ENCODE data around the gene DYNLRB2.
A peak's percentile ranks its signal among the peaks of the same experiment; 100 is the strongest.

The DYNLRB2 gene

DNA sequence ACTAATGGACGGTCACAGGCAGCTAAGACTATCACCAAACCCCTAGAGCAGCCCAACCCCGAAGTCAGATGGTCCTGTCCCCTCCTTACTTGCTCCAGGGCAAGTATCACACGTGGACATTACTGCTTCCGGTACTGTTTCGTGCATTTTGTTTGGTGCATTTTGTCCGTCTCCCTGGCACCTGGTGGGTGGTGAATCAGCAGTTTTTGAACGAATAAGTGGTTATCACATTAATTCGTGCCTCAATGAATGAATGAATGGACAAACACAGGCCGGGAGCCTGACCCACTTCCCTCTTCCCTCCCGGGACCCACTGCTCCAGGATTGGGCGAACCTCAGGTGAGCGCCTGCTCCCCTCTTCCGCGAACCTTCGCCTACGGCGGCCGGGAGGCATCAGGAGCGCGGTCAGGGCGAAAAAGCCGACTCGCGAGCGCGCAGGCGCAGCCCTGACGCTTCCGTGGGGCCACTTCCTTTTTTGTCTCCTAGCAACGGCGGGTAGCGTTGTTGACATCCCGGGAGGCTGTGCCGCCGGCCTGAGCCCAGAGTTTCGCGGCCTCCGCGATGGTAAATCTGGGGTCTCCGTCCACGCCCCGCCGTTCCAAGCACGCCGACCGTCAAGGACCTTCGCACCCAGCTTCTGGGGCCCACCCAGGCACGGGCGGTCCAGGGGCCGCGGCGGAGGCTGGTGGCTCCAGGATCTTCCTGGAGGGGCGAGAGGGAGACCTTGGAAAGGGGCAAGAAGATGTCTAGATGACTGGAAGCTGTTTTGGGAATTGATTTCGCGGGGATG lies at the start of gene DYNLRB2:
DYNLRB2 (plus strand) TSS at position 478 of the 790 bp plus-strand sequence; CDS start at position 562, 84 bp downstream.
- Histone ChIP-seq H3K9me3 (ENCODE audit: control insufficient read depth, low read length) (no peaks in the 10 kb centered on the region), H3K4me3 (ENCODE audit: low read length) (peak within 1 kb of the TSS; percentile 85), H3K9ac (ENCODE audit: low read length) (peak within 1 kb of the TSS; percentile 69), H3K4me1 (ENCODE audit: control insufficient read depth, insufficient read depth, low read length) (peaks cover 8% of the 10 kb centered on the region), H3K27me3 (replicated peaks; ENCODE audit: control insufficient read depth, insufficient read depth, low read length) (no peaks in the 10 kb centered on the region), H3K36me3 (ENCODE audit: control insufficient read depth, insufficient read depth, low read length, severe bottlenecking) (no peaks in the 10 kb centered on the region)
- peak; percentile 95 for DNase-seq (ENCODE audit: low read depth)

DNA sequence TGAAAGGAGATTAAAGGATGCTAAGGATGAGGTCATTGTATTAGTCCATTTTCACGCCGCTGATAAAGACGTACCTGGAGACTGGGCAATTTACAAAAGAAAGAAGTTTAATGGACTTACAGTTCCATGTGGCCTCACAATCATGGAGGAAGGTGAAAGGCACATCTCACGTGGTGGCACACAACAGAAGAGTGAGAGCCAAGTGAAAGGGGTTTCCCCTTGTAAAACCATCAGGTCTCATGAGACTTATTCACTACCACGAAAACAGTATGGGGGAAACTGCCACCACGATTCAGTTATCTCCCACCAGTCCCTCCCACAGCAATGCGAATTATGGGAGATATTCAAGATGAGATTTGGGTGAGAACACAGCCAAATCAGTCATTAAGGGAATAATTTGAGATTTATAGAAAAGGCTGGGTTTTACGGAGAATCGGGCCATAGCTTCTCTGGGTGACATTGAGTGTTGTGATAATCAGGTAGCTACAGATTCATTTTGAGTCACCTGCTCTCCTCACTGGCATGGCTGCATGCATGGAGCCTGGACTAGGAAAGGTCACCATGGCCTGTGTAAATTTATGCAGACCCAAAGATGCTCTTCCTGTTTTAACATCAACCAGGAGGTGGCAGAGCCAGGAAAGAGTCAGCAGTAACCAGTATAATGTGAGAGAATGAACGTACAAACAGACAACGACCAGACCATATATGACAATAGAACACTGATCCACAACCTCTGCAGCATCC lies 40.5 kb upstream of the DYNLRB2 start:
- Histone ChIP-seq H3K4me3 (ENCODE audit: low read length) (no peak overlapping the region), H3K27me3 (replicated peaks; ENCODE audit: control insufficient read depth, insufficient read depth, low read length) (no peaks in the 10 kb centered on the region), H3K4me1 (ENCODE audit: control insufficient read depth, insufficient read depth, low read length) (peaks cover 5% of the 10 kb centered on the region), H3K9ac (ENCODE audit: low read length) (no peak overlapping the region), H3K9me3 (ENCODE audit: control insufficient read depth, low read length) (no peaks in the 10 kb centered on the region), H3K36me3 (ENCODE audit: control insufficient read depth, insufficient read depth, low read length, severe bottlenecking) (no peaks in the 10 kb centered on the region)
- peak; percentile 1 for DNase-seq (ENCODE audit: low read depth)

DNA sequence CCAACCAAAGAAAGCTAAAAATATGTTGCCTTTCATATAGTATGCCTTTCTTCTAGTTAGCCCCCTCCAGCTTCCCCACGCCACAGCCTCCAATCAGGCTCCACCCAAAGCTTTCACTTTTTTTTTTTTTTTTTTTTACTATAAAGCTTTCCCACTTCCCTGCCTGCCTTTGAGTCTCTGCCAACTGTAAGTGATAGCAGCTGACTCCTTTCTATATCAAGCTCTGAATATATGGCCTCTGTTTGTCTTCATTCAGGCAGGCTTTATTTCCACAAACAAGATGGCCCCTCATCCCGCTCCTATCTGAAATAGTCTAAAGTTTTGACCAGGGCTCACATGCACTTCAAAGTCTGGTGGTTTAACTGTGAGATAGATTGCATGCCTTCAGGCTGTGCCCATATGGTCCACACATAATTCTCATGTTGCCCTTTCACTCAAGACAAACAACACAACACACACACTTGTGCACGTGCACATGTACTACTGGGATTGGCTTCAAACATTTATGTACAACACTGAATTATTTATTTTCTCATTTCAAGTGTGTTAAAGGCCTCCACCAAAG lies 39.8 kb upstream of the DYNLRB2 start:
- Histone ChIP-seq H3K4me1 (ENCODE audit: control insufficient read depth, insufficient read depth, low read length) (peaks cover 5% of the 10 kb centered on the region), H3K36me3 (ENCODE audit: control insufficient read depth, insufficient read depth, low read length, severe bottlenecking) (no peaks in the 10 kb centered on the region), H3K4me3 (ENCODE audit: low read length) (no peak overlapping the region), H3K9ac (ENCODE audit: low read length) (no peak overlapping the region), H3K27me3 (replicated peaks; ENCODE audit: control insufficient read depth, insufficient read depth, low read length) (no peaks in the 10 kb centered on the region), H3K9me3 (ENCODE audit: control insufficient read depth, low read length) (no peaks in the 10 kb centered on the region)
- no peak for DNase-seq (ENCODE audit: low read depth)

DNA sequence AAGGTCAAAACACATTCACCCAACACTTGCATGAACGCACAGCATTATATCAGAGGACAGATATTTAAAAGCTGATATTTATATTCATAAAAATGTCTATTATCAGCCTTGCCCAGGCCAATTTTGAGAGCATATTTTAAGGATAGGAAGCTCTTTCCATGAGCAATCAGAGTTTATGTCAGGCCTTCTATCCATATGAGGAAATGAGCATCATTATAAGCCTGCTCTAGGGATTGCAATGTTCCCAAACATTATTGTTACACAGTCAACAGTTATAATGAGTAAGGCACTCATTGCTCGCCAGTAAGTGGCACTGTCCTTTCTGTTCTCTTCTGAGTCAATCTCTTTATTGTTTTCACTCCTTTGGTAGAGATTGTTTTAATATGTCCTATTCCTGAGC lies 37.7 kb upstream of the DYNLRB2 start:
- H3K9ac ChIP-seq (ENCODE audit: low read length), result no peak overlapping the region
- no peaks in the 10 kb centered on the region for H3K36me3 ChIP-seq (ENCODE audit: control insufficient read depth, insufficient read depth, low read length, severe bottlenecking)
- no peaks in the 10 kb centered on the region for H3K27me3 ChIP-seq (replicated peaks; ENCODE audit: control insufficient read depth, insufficient read depth, low read length)
- H3K4me3 ChIP-seq (ENCODE audit: low read length), result no peak overlapping the region
- no peaks in the 10 kb centered on the region for H3K9me3 ChIP-seq (ENCODE audit: control insufficient read depth, low read length)
- DNase-seq (ENCODE audit: low read depth), result no peak
- H3K4me1 ChIP-seq (ENCODE audit: control insufficient read depth, insufficient read depth, low read length), result peaks cover 20% of the 10 kb centered on the region

DNA sequence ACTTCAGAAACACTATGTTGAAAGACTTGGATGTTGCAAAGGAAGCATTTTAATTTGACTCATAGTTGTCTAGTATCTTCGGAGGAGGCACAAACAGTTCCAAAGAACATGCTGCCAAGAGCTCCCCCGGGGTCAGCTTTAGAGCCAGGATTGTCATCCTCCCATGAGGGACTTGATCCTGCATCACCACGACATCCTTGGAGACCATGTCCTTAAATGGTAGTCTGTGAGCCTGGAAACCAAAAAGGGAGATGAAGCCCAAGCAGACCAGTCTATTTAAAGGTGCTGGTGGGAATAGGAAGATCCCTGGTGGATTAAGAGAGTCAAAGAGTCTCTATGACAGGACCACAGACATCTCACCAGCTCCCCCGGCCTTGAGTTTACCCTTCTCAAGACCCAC lies 33.3 kb upstream of the DYNLRB2 start:
- Histone ChIP-seq H3K4me3 (ENCODE audit: low read length) (no peak overlapping the region), H3K27me3 (replicated peaks; ENCODE audit: control insufficient read depth, insufficient read depth, low read length) (no peaks in the 10 kb centered on the region), H3K9ac (ENCODE audit: low read length) (no peak overlapping the region), H3K36me3 (ENCODE audit: control insufficient read depth, insufficient read depth, low read length, severe bottlenecking) (no peaks in the 10 kb centered on the region), H3K4me1 (ENCODE audit: control insufficient read depth, insufficient read depth, low read length) (peaks cover 20% of the 10 kb centered on the region), H3K9me3 (ENCODE audit: control insufficient read depth, low read length) (no peaks in the 10 kb centered on the region)
- DNase-seq (ENCODE audit: low read depth), result no peak

DNA sequence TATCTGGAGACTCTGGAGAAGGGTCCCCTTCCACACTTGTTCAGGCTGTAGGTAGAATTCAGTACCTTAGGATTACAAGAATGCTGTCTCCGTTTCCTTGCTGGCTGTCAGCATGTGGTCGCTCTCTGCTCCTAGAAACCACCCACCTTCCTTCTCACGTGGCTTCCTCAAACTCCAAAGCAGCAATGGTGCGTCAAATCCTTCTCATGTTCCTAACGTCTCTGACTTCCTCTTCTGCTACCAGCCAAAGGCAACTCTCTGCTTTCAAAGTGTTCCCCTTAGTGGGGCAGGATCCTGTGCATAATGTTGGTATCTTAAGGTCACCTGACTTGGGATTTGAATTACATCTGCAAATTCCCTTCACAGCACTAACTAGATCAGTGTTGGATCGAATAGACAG lies 30.9 kb upstream of the DYNLRB2 start:
- Histone ChIP-seq H3K4me3 (ENCODE audit: low read length) (no peak overlapping the region), H3K27me3 (replicated peaks; ENCODE audit: control insufficient read depth, insufficient read depth, low read length) (peaks cover 5% of the 10 kb centered on the region), H3K9ac (ENCODE audit: low read length) (no peak overlapping the region), H3K36me3 (ENCODE audit: control insufficient read depth, insufficient read depth, low read length, severe bottlenecking) (no peaks in the 10 kb centered on the region), H3K9me3 (ENCODE audit: control insufficient read depth, low read length) (no peaks in the 10 kb centered on the region), H3K4me1 (ENCODE audit: control insufficient read depth, insufficient read depth, low read length) (peaks cover 25% of the 10 kb centered on the region)
- no peak for DNase-seq (ENCODE audit: low read depth)

DNA sequence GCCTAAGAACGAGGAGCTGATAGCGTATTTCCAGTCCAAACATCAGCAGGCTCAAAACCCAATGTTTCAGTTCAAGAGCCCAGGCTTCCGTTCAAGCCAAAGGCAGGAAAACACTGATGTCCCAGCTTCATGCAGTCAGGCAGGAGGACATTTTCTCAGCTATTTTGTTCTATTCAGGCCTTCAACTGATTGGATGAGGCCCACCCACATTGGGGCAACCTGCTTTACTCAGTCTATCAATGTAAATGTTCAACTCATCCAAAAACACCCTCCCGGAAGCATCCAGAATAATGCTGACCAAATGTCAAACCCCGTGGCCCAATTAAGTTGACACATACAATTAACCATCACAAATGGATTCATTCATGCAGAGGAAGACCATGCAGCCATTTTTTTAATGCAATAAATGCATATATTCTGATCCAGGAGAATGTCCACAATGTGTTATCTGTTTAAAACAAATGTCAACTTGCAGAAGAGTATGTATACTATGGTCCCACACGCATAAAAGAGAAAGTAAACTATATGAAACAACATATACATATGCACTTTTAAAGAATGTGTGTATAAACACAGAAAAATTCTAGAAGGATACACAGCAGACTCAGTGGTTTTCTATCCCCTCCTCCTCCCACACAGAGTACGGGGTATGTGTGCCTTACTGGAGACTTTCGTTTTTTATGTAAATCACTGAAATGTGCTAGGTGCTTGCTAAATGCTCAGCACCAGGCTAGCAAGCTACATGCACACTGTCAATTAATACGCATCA lies 28.8 kb upstream of the DYNLRB2 start:
- no peak overlapping the region for H3K9ac ChIP-seq (ENCODE audit: low read length)
- no peaks in the 10 kb centered on the region for H3K36me3 ChIP-seq (ENCODE audit: control insufficient read depth, insufficient read depth, low read length, severe bottlenecking)
- peaks cover 5% of the 10 kb centered on the region for H3K27me3 ChIP-seq (replicated peaks; ENCODE audit: control insufficient read depth, insufficient read depth, low read length)
- no peaks in the 10 kb centered on the region for H3K9me3 ChIP-seq (ENCODE audit: control insufficient read depth, low read length)
- H3K4me1 ChIP-seq (ENCODE audit: control insufficient read depth, insufficient read depth, low read length), result peaks cover 19% of the 10 kb centered on the region
- no peak for DNase-seq (ENCODE audit: low read depth)
- no peak overlapping the region for H3K4me3 ChIP-seq (ENCODE audit: low read length)

DNA sequence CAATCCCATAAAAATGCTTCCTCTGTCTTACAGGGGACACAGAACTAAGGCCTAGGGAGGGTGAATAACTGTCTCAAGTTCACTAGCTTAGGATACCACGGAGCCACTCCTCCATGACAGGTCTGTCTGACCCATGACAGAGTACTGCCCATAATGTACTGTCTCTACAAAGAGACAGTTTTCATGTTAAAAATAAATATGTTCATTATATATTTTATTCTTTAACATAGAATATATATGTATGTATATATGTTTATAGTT lies 28.3 kb upstream of the DYNLRB2 start:
- Histone ChIP-seq H3K9ac (ENCODE audit: low read length) (no peak overlapping the region), H3K9me3 (ENCODE audit: control insufficient read depth, low read length) (no peaks in the 10 kb centered on the region), H3K4me3 (ENCODE audit: low read length) (no peak overlapping the region), H3K4me1 (ENCODE audit: control insufficient read depth, insufficient read depth, low read length) (peaks cover 14% of the 10 kb centered on the region), H3K27me3 (replicated peaks; ENCODE audit: control insufficient read depth, insufficient read depth, low read length) (peaks cover 5% of the 10 kb centered on the region), H3K36me3 (ENCODE audit: control insufficient read depth, insufficient read depth, low read length, severe bottlenecking) (no peaks in the 10 kb centered on the region)
- no peak for DNase-seq (ENCODE audit: low read depth)

DNA sequence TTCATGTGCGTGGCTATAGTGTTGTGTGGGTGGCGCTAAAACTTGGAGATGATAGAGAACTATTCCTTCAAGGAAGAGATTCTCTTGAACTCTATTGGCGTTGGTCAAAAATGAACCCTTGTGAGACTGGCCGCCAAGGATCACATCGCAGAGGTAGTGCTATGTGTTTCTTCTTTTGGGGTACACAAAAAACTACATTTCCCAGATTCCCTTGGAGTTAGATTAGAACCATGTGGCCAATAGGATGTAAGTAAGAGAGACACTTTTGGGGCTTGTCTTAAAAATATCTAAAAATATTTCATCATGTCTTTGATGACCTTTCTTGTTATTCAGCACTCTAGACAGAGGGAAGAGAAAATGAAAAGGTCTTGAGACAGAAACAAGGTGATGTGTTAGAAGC lies 25.4 kb upstream of the DYNLRB2 start:
- H3K27me3 ChIP-seq (replicated peaks; ENCODE audit: control insufficient read depth, insufficient read depth, low read length), result peaks cover 5% of the 10 kb centered on the region
- H3K36me3 ChIP-seq (ENCODE audit: control insufficient read depth, insufficient read depth, low read length, severe bottlenecking), result no peaks in the 10 kb centered on the region
- no peak for DNase-seq (ENCODE audit: low read depth)

DNA sequence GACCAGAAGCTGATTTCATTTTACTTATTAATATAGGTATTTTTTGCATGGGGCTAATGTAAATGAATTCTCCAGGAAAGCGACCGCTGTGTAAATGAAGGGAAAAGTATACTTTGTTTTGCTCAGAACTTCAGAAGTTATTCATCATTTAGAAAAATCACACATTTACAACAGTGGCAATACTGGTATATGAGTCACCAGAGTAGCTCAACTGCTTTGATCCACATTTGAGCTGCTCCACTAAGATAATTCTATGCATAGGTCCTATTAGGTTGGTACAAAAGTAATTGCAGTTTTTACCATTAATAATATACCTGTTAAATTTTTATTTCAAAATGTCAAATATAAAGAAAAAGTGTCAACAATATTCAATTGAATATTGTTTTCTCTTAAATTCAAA lies 22.9 kb upstream of the DYNLRB2 start:
- Histone ChIP-seq H3K9me3 (ENCODE audit: control insufficient read depth, low read length) (no peaks in the 10 kb centered on the region), H3K4me3 (ENCODE audit: low read length) (no peak overlapping the region), H3K4me1 (ENCODE audit: control insufficient read depth, insufficient read depth, low read length) (peaks cover 17% of the 10 kb centered on the region), H3K27me3 (replicated peaks; ENCODE audit: control insufficient read depth, insufficient read depth, low read length) (peaks cover 5% of the 10 kb centered on the region), H3K9ac (ENCODE audit: low read length) (no peak overlapping the region), H3K36me3 (ENCODE audit: control insufficient read depth, insufficient read depth, low read length, severe bottlenecking) (no peaks in the 10 kb centered on the region)
- DNase-seq (ENCODE audit: low read depth), result no peak

More for the DNA sequence above, 25.4 kb upstream of the DYNLRB2 start:
- no peak overlapping the region for H3K9ac ChIP-seq (ENCODE audit: low read length)
- H3K4me1 ChIP-seq (ENCODE audit: control insufficient read depth, insufficient read depth, low read length), result peaks cover 10% of the 10 kb centered on the region
- H3K9me3 ChIP-seq (ENCODE audit: control insufficient read depth, low read length), result no peaks in the 10 kb centered on the region
- no peak overlapping the region for H3K4me3 ChIP-seq (ENCODE audit: low read length)

DNA sequence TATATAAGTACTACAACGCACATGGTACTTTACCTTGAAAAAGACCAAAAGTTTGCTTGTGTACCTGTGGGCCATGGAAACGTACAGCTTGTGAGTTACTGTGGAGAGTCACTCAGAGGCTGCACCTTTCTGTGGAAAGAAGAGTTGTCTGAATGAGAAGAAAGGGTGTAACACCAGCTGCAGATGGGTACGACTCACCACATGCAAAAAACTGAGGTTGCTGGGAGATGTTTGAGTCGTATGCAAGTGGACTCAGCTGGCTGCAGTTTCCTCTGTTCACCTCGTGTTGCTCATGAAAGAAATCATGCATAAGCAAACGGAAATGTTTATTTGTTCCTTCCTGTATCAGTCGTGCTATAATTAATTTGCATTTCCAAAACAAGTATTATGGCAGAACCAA lies 22.4 kb upstream of the DYNLRB2 start:
- H3K4me3 ChIP-seq (ENCODE audit: low read length), result no peak overlapping the region
- no peak overlapping the region for H3K9ac ChIP-seq (ENCODE audit: low read length)
- peaks cover 17% of the 10 kb centered on the region for H3K4me1 ChIP-seq (ENCODE audit: control insufficient read depth, insufficient read depth, low read length)
- H3K9me3 ChIP-seq (ENCODE audit: control insufficient read depth, low read length), result no peaks in the 10 kb centered on the region
- no peaks in the 10 kb centered on the region for H3K36me3 ChIP-seq (ENCODE audit: control insufficient read depth, insufficient read depth, low read length, severe bottlenecking)
- DNase-seq (ENCODE audit: low read depth), result no peak
- peaks cover 5% of the 10 kb centered on the region for H3K27me3 ChIP-seq (replicated peaks; ENCODE audit: control insufficient read depth, insufficient read depth, low read length)
